ENCODE results near the gene TMEM131L.

The TMEM131L gene

GRCh38 chr4:153645183-153645582, 179.0 kb downstream of the TMEM131L start:
- H3K18ac ChIP-seq (ENCODE audit: low read depth in 1 of 2, low read length in 2 of 2) = no peak overlapping the region
- H3K27ac ChIP-seq (ENCODE audit: low read length, poor library complexity, severe bottlenecking) = no peak overlapping the region
- no peak overlapping the region for H2AFZ ChIP-seq (ENCODE audit: low read depth, low read length)
- H4K8ac ChIP-seq (ENCODE audit: low read length) = no peak overlapping the region
- H3K14ac ChIP-seq (ENCODE audit: low read length in 2 of 2) = no peak overlapping the region
- H4K91ac ChIP-seq (ENCODE audit: low read length) = no peak overlapping the region
- H2AK5ac ChIP-seq (ENCODE audit: low read length, severe bottlenecking) = no peak overlapping the region
- H2BK15ac ChIP-seq (ENCODE audit: low read depth, poor library complexity, severe bottlenecking) = no peak overlapping the region
- H3K27me3 ChIP-seq (ENCODE audit: control insufficient read depth in 1 of 2, insufficient read depth in 1 of 2, low read length in 2 of 2) = no peaks in the 10 kb centered on the region
- H3K36me3 ChIP-seq (ENCODE audit: control insufficient read depth in 1 of 2, insufficient read depth in 2 of 2, low read depth in 1 of 2, low read length in 2 of 2) = no peaks in the 10 kb centered on the region
- H3K4me1 ChIP-seq (ENCODE audit: control insufficient read depth, insufficient read depth, low read depth, low read length) = no peaks in the 10 kb centered on the region
- H3K4ac ChIP-seq (ENCODE audit: low read depth in 1 of 2, low read length in 2 of 2) = no peak overlapping the region
- H3K4me2 ChIP-seq (ENCODE audit: low read length, poor library complexity, severe bottlenecking) = no peak overlapping the region
- no peak overlapping the region for H3K23ac ChIP-seq (ENCODE audit: low read length in 2 of 2)
- no peak overlapping the region for H2BK12ac ChIP-seq (ENCODE audit: low read length in 2 of 2)
- H3K9me3 ChIP-seq (ENCODE audit: control insufficient read depth, low read length) = peaks cover 4% of the 10 kb centered on the region
- no peak overlapping the region for H3K9ac ChIP-seq (ENCODE audit: low read length)
- no peak overlapping the region for H2BK120ac ChIP-seq (ENCODE audit: low read depth, low read length)
- H3K79me1 ChIP-seq (replicated peaks; ENCODE audit: low read length, poor library complexity, severe bottlenecking) = no peaks in the 10 kb centered on the region
- no peak overlapping the region for H3K4me3 ChIP-seq (ENCODE audit: insufficient read depth in 1 of 2, low read depth in 1 of 2, low read length in 2 of 2)
- WGBS = 100% methylated on average over 1 of the region's 1 CpG
- no peak for DNase-seq
- no peak overlapping the region for H2BK5ac ChIP-seq (ENCODE audit: low read depth, low read length, poor library complexity, severe bottlenecking)

- Histone ChIP-seq H3K4ac (ENCODE audit: low read depth in 1 of 2, low read length in 2 of 2) (no peak overlapping the region), H3K14ac (ENCODE audit: low read length in 2 of 2) (no peak overlapping the region), H2AFZ (ENCODE audit: low read depth, low read length) (no peak overlapping the region), H4K8ac (ENCODE audit: low read length) (no peak overlapping the region), H3K79me1 (replicated peaks; ENCODE audit: low read length, poor library complexity, severe bottlenecking) (no peaks in the 10 kb centered on the region), H3K9me3 (ENCODE audit: control insufficient read depth, low read length) (peaks cover 4% of the 10 kb centered on the region), H3K27ac (ENCODE audit: low read length, poor library complexity, severe bottlenecking) (no peak overlapping the region), H2AK5ac (ENCODE audit: low read length, severe bottlenecking) (no peak overlapping the region), H3K18ac (ENCODE audit: low read depth in 1 of 2, low read length in 2 of 2) (no peak overlapping the region), H3K23ac (ENCODE audit: low read length in 2 of 2) (no peak overlapping the region), H2BK120ac (ENCODE audit: low read depth, low read length) (no peak overlapping the region), H3K4me3 (ENCODE audit: insufficient read depth in 1 of 2, low read depth in 1 of 2, low read length in 2 of 2) (no peak overlapping the region), H2BK15ac (ENCODE audit: low read depth, poor library complexity, severe bottlenecking) (no peak overlapping the region), H3K4me1 (ENCODE audit: control insufficient read depth, insufficient read depth, low read depth, low read length) (no peaks in the 10 kb centered on the region), H2BK5ac (ENCODE audit: low read depth, low read length, poor library complexity, severe bottlenecking) (no peak overlapping the region), H3K9ac (ENCODE audit: low read length) (no peak overlapping the region), H4K91ac (ENCODE audit: low read length) (no peak overlapping the region), H3K27me3 (ENCODE audit: control insufficient read depth in 1 of 2, insufficient read depth in 1 of 2, low read length in 2 of 2) (no peaks in the 10 kb centered on the region), H2BK12ac (ENCODE audit: low read length in 2 of 2) (no peak overlapping the region), H3K36me3 (ENCODE audit: control insufficient read depth in 1 of 2, insufficient read depth in 2 of 2, low read depth in 1 of 2, low read length in 2 of 2) (no peaks in the 10 kb centered on the region), H3K4me2 (ENCODE audit: low read length, poor library complexity, severe bottlenecking) (no peak overlapping the region)
- WGBS = no CpG with 5 or more reads among the region's 1 CpG
- DNase-seq = no peak
These were observed 180.1 kb downstream of the TMEM131L start for GRCh38 chr4:153646261-153646660.

GRCh38 chr4:153646978-153647377, 180.8 kb downstream of the TMEM131L start:
- no peak overlapping the region for H3K4me2 ChIP-seq (ENCODE audit: low read length, poor library complexity, severe bottlenecking)
- no peak overlapping the region for H3K4me3 ChIP-seq (ENCODE audit: insufficient read depth in 1 of 2, low read depth in 1 of 2, low read length in 2 of 2)
- no peak overlapping the region for H3K18ac ChIP-seq (ENCODE audit: low read depth in 1 of 2, low read length in 2 of 2)
- no peak overlapping the region for H2BK120ac ChIP-seq (ENCODE audit: low read depth, low read length)
- H2BK12ac ChIP-seq (ENCODE audit: low read length in 2 of 2) = no peak overlapping the region
- H2AFZ ChIP-seq (ENCODE audit: low read depth, low read length) = no peak overlapping the region
- no peak overlapping the region for H3K4ac ChIP-seq (ENCODE audit: low read depth in 1 of 2, low read length in 2 of 2)
- no peaks in the 10 kb centered on the region for H3K27me3 ChIP-seq (ENCODE audit: control insufficient read depth in 1 of 2, insufficient read depth in 1 of 2, low read length in 2 of 2)
- H3K9ac ChIP-seq (ENCODE audit: low read length) = no peak overlapping the region
- H4K91ac ChIP-seq (ENCODE audit: low read length) = no peak overlapping the region
- H3K36me3 ChIP-seq (ENCODE audit: control insufficient read depth in 1 of 2, insufficient read depth in 2 of 2, low read depth in 1 of 2, low read length in 2 of 2) = no peaks in the 10 kb centered on the region
- no peak overlapping the region for H2BK5ac ChIP-seq (ENCODE audit: low read depth, low read length, poor library complexity, severe bottlenecking)
- peak overlapping the region in 1 of 2 experiments; percentile 28 for H3K14ac ChIP-seq (ENCODE audit: low read length in 2 of 2)
- H2AK5ac ChIP-seq (ENCODE audit: low read length, severe bottlenecking) = no peak overlapping the region
- peaks cover 4% of the 10 kb centered on the region for H3K4me1 ChIP-seq (ENCODE audit: control insufficient read depth, insufficient read depth, low read depth, low read length)
- WGBS = 100% methylated on average over 1 of the region's 1 CpG
- H3K9me3 ChIP-seq (ENCODE audit: control insufficient read depth, low read length) = peaks cover 4% of the 10 kb centered on the region
- no peak overlapping the region for H3K27ac ChIP-seq (ENCODE audit: low read length, poor library complexity, severe bottlenecking)
- no peak overlapping the region for H2BK15ac ChIP-seq (ENCODE audit: low read depth, poor library complexity, severe bottlenecking)
- no peak overlapping the region for H4K8ac ChIP-seq (ENCODE audit: low read length)
- H3K23ac ChIP-seq (ENCODE audit: low read length in 2 of 2) = no peak overlapping the region
- H3K79me1 ChIP-seq (replicated peaks; ENCODE audit: low read length, poor library complexity, severe bottlenecking) = no peaks in the 10 kb centered on the region
- DNase-seq = no peak

- Histone ChIP-seq H3K27ac (ENCODE audit: low read length, poor library complexity, severe bottlenecking) (no peak overlapping the region), H2BK12ac (ENCODE audit: low read length in 2 of 2) (no peak overlapping the region), H2BK15ac (ENCODE audit: low read depth, poor library complexity, severe bottlenecking) (no peak overlapping the region), H3K4me2 (ENCODE audit: low read length, poor library complexity, severe bottlenecking) (no peak overlapping the region), H3K4me3 (ENCODE audit: insufficient read depth in 1 of 2, low read depth in 1 of 2, low read length in 2 of 2) (no peak overlapping the region), H4K91ac (ENCODE audit: low read length) (no peak overlapping the region), H3K9me3 (ENCODE audit: control insufficient read depth, low read length) (peaks cover 4% of the 10 kb centered on the region), H3K9ac (ENCODE audit: low read length) (no peak overlapping the region), H2BK120ac (ENCODE audit: low read depth, low read length) (no peak overlapping the region), H2AK5ac (ENCODE audit: low read length, severe bottlenecking) (no peak overlapping the region), H3K14ac (ENCODE audit: low read length in 2 of 2) (no peak overlapping the region), H3K79me1 (replicated peaks; ENCODE audit: low read length, poor library complexity, severe bottlenecking) (no peaks in the 10 kb centered on the region), H3K27me3 (ENCODE audit: control insufficient read depth in 1 of 2, insufficient read depth in 1 of 2, low read length in 2 of 2) (no peaks in the 10 kb centered on the region), H3K4me1 (ENCODE audit: control insufficient read depth, insufficient read depth, low read depth, low read length) (peaks cover 4% of the 10 kb centered on the region), H3K4ac (ENCODE audit: low read depth in 1 of 2, low read length in 2 of 2) (no peak overlapping the region), H2AFZ (ENCODE audit: low read depth, low read length) (no peak overlapping the region), H3K36me3 (ENCODE audit: control insufficient read depth in 1 of 2, insufficient read depth in 2 of 2, low read depth in 1 of 2, low read length in 2 of 2) (no peaks in the 10 kb centered on the region), H2BK5ac (ENCODE audit: low read depth, low read length, poor library complexity, severe bottlenecking) (no peak overlapping the region), H3K18ac (ENCODE audit: low read depth in 1 of 2, low read length in 2 of 2) (no peak overlapping the region), H4K8ac (ENCODE audit: low read length) (no peak overlapping the region), H3K23ac (ENCODE audit: low read length in 2 of 2) (no peak overlapping the region)
- no peak for DNase-seq
- WGBS = 74% methylated on average over 4 of the region's 4 CpGs
These were observed 181.8 kb downstream of the TMEM131L start for GRCh38 chr4:153647975-153648374.
